Kidney glomerular epithelial cell (primary cell): ENCODE results near the gene SMG6.
A peak's percentile ranks its signal among the peaks of the same experiment; 100 is the strongest.

ENCODE experiments used
- DNase-seq: peaks from one replicate; lab custom pipeline; 2025; lab: John Stamatoyannopoulos, UW

Gene SMG6

DNA sequence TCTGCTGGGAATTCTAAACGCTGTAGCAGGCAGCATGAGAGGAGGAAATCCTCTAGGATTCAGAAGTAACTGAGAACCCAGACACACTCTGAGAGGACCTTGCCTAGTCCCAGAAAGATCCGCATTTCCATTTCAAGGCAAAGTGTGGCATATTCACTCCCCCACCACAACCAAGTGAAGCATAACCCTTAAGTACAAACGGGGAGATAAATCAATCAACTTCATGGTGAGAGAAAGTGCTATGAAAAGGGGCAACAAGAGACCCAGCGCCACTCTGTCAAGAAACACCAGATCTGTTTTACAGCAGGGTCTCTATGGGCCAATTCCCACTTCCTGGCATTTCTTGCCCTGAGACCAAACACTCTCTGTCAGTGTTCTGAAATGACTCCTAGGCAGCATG lies 68.3 kb downstream of the SMG6 start:
- DNase-seq, result no peak

DNA sequence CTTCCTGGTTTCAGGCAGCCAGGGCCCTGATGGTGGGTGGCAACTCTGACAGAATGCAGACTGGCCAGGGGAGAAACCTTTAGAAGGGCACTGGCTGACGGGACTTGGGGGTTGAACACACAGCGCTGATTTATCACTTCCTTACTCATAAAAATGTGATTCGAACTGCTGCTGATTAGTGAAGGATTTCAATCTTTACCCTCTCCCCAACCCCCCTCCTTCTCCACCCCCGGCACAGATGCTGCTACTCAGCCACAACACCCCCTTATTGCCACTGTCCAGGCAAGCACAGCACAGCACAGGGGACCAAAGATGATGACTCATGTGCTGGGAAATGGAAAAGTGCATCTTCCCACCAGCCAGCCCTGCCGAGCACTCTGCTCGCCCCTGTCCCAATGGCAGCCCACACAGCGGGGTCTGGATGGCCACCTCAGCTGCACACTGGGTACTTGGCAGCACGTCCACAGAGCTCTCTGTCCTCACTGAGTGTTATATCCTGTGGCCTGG lies 70.1 kb downstream of the SMG6 start:
- DNase-seq, result no peak

DNA sequence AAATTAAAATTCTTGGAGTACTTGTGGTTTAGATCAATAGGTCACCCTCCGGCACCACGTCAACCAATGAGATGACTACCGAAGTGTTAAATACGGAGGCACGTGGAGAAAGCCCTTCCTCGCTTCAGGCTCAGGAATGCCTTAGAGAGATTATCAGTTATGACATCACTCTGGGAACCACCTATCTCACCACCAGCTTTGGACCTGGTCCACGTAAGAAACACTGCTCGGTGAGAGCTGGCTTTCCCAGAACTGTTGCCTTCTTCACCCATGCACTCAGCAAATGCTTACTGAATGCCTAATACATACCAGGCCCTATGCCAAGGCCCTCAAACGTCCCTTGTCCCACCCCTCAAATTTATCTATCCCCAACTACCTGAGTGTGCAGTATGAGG lies 71.3 kb downstream of the SMG6 start:
- peak; percentile 20 for DNase-seq

DNA sequence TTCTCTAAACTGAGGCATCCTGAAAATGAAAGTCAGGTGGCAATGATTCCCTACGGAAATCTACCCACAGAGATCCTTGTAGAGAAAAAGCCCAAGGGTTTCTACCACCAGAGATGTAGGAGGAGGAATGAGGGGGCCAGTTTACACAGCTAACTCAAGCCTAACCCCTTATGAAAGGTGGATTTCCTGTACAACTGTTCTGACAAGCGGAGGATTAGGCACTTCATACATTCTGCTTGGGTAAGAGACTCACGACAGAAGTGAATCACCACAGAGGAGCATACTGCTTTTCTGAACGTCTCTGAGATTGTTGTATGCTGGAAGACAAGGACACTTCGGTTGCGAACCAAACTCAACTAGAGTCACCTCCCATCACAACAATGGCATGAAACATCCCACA lies 72.7 kb downstream of the SMG6 start:
- no peak for DNase-seq

DNA sequence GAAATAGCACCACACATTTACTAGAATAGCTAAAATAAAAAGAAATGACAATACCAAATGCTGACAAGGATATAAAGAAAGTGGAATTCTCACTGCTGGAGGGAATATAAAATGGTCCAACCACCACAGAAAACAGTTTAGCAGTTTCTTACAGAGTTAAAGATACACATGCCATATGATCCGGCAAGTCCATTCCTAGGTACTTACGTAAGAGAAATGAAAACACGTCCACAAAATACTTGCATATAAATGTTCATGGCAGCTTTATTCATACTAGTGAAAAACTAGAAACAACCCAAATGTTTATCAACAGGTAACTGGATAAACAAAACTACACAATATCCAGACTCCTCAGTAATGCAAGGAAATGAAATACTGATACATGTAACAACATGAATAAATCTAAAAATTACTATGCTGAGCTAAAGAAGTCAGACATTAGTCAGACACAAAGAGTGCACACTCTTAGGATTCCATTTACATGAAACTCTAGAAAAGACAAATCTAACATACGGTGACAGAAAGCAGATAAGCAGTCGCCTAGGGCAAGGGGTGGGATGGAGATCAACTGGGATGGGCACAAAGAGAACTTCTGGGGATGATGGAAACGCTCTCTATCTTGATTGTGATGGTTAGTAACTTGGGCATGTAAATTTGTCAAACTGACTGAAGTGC lies 76.4 kb downstream of the SMG6 start:
- DNase-seq, result no peak

DNA sequence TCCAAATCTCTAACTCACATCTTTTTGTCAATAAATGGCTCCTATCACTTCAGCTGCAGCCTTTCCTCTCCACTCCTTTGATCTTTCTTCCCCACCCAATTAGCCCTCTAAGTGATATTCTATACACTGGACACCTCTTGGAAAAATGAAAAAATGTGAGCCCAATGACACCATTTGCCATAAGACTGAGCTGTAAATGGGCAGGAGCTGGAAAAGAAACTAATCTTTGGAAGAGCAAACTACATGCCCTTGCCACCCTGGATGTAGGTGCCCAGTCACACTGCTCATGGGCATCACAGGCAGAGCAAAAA lies 80.0 kb downstream of the SMG6 start:
- no peak for DNase-seq

DNA sequence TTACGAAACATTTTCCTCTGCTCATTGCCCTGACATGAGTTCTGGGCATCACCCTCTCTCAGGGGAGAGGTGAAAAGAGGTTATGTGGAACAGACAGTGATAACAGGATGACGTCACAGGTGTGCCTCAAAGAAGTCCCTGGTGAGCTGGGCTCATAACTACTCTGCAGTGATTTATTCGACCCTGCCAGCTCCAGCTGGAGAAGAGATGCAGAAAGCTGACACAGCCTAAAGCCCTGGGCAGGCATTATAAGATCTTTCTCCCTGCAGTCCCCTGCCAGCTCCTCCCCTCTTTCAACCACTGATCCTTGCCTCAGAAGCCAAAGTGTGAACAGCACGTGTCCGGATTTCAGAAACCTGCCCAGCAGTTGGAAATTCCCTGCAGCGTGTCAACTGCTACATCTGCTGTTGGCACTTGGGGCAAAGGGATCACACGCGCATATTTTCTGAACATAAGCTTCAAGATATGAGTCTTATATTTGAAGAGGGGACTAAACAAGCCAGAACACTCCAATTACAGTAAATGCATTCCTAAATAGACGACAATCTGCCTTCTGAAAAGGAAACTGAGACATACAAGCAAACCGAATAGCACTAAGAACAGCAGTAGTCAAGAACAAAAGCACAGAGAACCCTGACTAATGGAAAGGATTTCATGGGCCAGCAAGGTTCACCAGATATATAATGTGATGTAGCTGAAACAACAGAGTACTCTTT lies 80.5 kb downstream of the SMG6 start:
- no peak for DNase-seq

DNA sequence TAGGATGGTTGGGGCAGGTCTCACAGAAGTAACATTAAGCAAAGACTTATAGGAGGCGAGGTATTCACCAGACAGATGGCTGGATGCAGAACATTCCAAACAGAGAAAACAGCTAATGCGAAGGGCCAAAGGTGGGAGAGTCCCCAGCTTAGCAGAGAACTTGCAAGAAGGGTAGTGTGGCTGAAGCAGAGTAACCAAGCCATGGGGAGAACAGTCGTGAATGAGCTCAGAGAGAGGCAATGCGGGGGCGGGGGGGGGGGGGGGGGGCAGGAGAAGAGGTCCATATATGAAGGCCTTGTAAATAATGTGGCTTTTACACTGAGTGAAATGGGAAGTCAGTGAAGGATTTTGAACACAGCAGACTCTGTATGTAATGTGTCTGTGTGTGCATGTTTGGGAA lies 81.3 kb downstream of the SMG6 start:
- DNase-seq, result no peak

DNA sequence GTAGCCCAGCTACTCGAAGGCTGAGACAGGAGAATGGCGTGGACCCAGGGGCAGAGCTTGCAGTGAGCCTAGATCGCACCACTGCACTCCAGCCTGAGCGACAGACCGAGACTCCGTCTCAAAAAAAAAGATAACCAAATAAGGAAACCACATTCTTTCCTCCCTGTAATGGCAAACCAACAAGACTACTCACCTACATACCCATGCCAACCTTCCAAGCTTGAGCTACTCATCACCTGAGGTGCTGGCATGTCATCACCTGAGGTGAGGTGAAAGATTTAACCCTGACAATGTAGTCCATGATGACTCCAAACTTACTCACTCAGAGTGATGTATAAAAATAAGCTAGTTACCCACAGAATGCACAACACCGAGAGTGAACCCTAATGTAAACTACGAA lies 85.2 kb downstream of the SMG6 start:
- peak; percentile 48 for DNase-seq

DNA sequence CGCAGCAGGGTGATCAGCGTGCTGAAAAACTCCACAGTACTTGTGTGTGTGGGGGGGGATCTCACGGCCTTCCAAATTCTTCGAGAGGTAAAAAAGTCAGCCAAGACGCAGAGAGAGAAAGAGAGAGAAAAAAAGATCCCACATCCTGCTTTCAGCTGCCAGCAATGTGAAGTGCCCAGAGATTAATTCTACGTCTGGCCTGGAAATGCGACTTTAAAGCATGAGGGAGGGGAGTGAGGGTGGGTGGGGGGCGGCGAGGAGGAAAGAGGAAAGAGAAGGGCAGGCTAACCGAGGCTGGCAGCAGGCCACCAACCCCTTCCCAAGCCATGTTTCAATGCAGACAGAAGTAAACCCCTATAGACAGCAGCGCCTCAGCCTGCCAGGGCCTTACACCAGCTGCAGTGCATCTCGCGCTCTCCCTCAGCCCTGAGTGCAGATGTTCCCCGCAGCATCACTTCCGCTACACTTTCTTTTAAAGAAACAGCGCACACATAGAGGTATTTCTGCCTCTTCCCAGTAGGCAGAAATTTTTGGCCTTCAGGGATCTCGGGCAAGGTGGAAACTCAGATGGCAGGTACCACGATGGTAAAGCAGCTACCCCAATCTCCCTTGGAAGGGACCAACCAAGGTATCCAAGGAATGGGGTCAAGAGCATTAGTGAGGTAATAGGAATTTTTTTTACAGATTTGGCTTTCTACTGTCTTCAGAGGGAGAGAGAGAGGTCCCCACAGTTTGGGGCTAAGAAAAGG lies 87.8 kb downstream of the SMG6 start:
- no peak for DNase-seq

DNA sequence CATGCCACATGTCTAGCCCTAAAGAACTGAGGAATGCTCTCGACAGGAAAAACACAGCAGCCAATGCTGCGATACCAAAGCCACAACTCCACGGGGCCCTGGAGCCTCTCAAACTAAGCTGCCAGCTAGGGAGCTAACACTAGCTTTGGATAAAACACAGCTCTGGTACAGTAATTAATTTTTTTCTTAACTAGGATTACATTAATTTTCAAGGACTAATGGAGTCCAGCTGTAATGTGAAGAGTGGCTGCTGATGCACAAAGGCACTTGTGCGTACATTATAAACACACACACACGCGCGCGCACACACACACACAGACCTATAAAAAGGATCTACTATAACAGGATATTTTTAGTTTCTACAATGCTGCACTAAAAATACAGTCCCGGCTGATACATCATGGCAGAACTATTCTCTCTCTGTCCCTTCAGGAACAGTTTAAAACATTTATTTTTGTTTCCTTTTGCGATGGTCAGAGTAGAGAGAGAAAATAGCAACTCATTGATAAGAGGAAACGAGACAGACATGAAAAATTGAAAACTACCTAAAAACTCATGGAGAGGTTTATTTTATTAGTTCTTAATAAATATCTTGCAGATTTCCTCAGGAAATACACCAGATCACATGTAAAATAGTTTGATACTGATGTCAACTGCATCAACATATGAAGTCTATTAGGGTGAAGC lies 88.5 kb downstream of the SMG6 start:
- DNase-seq, result no peak

DNA sequence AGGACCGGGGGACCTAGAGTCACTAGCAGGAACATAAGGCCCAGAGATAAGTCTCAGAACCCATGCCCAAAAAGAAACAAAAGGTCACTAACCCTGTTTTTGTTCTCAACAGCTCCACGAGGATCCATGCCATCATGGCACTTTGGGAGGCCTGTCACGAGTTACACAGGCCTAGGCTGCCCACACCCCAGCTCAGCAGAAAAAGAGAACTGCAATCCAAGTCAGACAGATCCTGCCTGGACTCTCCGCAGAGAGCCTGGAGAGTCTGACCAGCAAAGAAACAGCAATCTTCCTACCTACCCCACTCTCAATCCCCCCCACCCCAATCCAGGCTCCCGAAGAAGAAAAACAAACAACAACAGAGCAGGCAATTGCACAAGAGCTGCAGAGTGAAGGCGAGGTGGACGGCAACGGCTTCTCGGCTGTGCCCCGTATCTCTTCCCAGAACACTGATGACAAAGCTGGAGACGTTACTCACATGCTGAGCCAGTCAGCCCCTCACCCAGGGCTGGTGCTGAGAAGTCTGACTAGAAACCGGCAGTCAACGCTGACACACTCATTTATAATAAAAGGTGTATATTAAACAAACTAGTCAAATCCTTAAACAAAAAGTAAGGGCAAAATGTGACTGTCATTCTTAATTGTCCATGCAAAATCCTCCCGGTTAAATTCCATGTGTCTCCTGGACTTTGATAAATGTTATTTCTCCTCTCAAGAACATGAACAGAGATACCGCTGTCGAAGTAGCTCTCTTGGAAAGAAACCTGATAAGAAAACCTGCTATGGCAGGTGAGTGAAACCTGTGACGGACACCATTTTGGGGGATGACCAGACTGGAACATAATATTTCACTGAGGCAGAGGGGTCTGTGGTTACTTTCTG lies 89.3 kb downstream of the SMG6 start:
- peak; percentile 61 for DNase-seq

DNA sequence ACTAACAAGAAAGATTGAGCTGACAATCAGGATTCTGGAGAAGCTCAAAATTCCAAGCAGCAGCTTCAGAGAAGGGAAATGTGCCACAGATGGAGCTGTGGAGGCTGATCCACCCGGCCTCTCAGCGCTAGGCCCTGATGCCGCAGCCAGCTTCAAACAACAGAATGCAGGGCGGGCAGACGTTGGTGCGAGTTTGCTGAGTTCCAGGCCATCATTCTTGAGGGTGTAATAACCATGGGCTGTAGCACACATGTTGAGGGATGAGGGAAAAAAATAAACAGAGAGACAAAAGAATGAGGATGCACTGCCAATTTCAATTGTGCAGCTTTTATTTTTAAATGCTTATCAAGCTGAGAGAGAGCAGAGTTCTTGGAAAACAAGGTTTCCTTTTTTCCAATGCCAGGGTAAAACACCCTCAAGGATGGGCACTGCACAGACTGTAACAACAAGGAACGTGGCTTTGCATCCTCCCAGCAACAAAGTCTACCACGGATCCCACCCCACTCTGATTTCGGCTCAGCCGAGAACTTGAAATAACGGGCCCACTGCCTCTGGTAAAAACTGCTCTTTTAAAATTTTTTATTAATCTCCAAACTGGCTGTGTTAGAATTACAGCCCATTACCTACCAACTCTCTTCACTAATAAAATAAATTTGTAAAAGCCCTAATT lies 90.2 kb downstream of the SMG6 start:
- DNase-seq, result no peak

DNA sequence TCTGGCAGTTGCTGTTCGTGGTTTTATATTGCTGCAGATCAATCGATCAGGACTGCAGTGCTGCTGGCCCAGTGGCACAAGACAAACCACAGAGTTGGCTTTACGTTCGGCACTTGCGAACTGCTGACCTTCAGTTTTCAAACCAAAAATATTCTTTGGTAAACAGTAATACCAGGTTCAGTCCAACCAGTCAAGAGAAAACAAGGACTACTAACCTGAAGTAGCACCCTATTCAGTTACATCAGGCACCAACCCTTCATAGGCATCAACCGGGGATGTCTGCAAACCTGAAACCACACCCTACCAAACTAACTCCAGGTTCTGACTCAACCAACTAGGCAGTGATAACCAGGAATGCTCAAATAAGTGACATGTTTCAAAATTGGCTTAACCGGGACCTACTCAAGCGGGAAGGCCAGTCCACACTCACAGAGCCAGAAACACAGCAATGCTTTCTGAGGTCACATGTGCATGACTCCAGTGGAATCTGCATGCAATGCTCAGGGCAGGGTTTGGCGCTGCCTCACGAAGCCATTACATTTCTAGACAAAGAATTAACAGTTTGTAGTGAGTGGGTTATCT lies 91.1 kb downstream of the SMG6 start:
- DNase-seq, result peak; percentile 37

DNA sequence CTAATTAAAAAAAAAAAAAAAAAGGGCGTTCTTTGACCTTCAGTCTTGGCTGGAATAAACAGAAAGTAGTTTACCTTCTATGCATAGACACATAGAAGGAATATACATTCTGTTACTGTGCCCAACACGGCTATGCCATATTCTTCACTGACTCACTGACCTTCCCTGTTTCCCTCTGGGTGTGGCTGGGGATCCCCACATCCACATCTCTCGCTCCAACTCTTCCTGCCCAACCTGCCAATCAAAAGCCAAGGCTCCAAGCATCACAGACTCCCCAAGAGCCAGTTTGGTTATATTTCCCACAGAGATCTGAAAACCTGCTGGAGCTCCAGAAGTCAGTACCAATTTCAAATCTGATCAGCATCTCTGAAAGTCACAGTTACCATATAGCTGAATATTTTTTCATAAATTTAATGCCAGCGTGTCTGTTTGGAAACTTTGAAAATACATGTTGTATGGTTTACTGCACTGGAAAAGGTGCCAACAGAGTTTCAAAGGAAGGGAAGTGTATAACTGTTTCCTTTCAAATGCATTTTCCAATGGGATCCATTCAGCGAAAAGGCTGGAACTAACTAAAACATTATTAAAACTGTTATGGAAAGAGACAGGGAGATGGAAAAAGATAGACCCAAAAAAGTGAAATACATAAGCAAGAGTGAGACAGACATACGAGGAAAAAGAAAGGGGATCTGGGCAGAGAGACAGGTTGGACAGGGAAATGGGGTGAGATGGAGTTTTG lies 91.8 kb downstream of the SMG6 start:
- DNase-seq, result no peak

DNA sequence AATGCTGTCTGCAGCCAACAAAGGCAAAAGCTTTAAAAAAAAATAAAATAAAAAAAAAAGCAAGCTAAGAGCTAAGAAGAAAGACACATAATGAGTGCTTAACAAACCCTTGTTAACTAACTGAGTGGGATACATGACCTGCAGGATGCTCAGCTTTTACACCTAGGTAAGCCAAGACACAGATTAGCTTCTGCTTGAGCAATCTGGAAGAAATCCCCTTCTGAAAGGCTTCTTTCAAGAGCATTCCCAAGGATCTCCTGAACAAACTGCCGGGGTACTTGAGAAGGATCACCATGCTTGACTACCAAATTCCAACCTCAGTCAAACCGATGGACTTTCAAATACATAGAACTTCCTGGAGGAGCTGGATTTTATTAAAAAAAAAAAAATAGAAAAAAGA lies 92.9 kb downstream of the SMG6 start:
- DNase-seq, result no peak

DNA sequence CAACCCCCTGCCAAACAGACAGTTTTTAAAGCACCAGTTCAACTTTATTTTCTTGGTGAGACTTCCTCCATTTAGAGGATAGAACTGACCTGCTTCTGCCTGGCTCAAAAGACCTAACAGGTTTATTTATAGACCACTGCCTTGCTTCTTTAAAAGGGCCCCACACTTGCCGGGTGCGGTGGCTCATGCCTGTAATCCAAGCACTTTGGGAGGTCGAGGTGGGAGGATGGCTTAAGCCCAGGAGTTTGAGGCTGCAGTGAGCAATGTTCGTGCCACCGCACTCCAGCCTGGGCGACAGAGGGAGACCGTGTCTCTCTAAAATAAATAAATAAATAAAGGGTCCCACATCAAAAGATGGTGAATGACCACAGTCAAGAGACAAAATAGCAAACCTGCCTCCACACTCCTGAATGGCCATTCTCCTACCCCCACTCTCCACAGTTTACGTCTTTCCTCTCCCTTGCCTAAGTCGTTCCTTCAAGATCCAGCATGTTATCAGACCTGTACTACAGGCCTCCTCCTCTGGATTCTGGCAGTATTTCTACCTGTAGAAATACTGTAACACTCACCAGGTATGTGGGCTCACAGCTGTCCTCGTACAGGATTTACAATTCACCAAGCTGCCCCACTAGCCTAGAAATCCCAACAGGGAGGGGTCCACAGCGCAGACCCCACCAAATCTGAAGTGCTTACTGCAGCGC lies 95.6 kb downstream of the SMG6 start:
- DNase-seq, result no peak

DNA sequence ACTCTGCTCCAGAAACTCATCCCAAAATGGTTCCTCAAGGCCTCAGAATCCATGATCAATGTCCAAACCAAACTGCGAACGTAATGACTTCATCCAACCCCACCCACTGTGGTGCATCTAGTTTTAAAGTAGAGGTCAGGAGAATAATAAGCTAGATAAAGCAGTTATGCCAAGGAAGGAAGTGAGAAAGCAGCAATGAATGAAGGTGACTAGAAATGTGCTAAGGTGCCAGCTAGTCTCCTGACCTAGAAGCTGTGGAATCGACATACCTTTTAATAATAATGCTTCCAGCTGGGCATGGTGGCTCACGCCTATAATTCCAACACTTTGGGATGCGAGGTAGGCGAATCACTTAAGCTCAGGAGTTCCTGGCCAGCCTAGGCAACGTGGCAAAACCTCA lies 99.2 kb downstream of the SMG6 start:
- no peak for DNase-seq

DNA sequence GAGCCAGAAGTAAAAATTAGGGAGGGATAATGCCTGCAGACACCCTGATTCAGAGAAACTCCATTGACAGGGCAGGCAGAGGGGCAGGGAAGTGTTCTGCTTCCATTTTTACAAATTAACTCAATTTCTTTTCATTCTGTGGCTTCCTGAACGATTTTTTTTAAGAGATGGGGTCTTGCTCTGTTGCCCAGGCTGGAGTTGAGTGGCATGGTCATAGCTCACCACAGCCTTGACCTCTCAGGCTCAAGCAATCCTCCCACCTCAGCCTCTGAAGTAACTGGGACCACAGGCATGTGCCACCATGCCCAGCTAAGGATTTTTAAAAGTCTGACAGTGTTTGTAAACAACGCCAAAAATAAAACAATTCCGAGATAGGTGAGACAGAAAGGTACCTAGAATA lies 99.8 kb downstream of the SMG6 start:
- no peak for DNase-seq
